Loucy (cell line): ENCODE results near the gene FAM168A.

ENCODE experiments used
- EZH2phosphoT487 ChIP-seq: fragments of 200-600 bp; IDR thresholded peaks from 2 replicates; pipeline ENCODE4 v1.6.1; 2018; ENCODE audit warnings: antibody characterized with exemption, mild to moderate bottlenecking, moderate library complexity, borderline replicate concordance
- TF ChIP-seq, protein P1 (sequence below): fragments of 200-600 bp; sonication (generic); conservative IDR thresholded peaks from 2 replicates; pipeline ENCODE4 v1.5.1; 2014; ENCODE audit warnings: mild to moderate bottlenecking, antibody characterized with exemption, low read length

DNA sequence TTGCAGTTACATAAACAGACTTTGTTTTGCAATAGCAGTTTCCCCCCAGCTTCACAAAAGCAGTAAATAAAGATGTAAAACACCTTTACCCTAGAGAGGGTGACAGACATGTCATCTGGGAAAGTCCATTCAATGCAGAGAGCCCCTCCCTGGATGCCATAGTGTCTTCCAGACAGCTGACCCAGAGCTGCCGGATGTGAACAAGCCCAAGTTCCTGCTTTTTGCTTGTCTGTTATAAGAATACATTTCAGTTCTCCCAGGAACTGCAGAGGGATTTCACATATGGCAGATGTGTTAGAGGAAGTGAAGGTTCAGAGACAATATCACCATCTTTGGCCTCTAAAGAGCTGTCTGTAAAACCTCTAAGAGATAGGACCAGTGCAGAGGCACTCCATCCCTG, 172.8 kb downstream of the FAM168A start:
- TF ChIP-seq, protein P1, sequence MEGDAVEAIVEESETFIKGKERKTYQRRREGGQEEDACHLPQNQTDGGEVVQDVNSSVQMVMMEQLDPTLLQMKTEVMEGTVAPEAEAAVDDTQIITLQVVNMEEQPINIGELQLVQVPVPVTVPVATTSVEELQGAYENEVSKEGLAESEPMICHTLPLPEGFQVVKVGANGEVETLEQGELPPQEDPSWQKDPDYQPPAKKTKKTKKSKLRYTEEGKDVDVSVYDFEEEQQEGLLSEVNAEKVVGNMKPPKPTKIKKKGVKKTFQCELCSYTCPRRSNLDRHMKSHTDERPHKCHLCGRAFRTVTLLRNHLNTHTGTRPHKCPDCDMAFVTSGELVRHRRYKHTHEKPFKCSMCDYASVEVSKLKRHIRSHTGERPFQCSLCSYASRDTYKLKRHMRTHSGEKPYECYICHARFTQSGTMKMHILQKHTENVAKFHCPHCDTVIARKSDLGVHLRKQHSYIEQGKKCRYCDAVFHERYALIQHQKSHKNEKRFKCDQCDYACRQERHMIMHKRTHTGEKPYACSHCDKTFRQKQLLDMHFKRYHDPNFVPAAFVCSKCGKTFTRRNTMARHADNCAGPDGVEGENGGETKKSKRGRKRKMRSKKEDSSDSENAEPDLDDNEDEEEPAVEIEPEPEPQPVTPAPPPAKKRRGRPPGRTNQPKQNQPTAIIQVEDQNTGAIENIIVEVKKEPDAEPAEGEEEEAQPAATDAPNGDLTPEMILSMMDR: no peak
- TF ChIP-seq EZH2phosphoT487: no peak
